Osteoblast (primary cell): ENCODE measurements around the gene WDR83. TPM values are rescaled to one million over a fixed set of nuclear protein-coding genes. Genes with fewer than 3 reads are reported as not detected.

ENCODE experiments used
- DNase-seq: peaks from one replicate; pipeline ENCODE4 v3.0.0; 2011; ENCODE audit warnings: low spot score, mixed read lengths; ENCODE audit not compliant: insufficient read length; ENCODE audit errors: missing footprints
- H2AFZ ChIP-seq: 2 replicates; pipeline ENCODE4 v1.6.0; 2011; ENCODE audit warnings: mild to moderate bottlenecking, low read length
- H3K27ac ChIP-seq: 2 replicates; pipeline ENCODE4 v1.5.1; 2011; ENCODE audit warnings: mild to moderate bottlenecking, low read depth, low read length, moderate library complexity
- H3K27me3 ChIP-seq: 2 replicates; pipeline ENCODE4 v1.6.0; 2012; ENCODE audit warnings: mild to moderate bottlenecking, control low read depth, inconsistent platforms, low read length, moderate library complexity; ENCODE audit not compliant: insufficient read depth
- H3K36me3 ChIP-seq: 2 replicates; pipeline ENCODE4 v1.5.1; 2011; ENCODE audit warnings: mild to moderate bottlenecking, low read length, control low read depth, moderate library complexity; ENCODE audit not compliant: insufficient read depth
- H3K4me1 ChIP-seq: 2 replicates; pipeline ENCODE4 v1.5.1; 2011; ENCODE audit warnings: mild to moderate bottlenecking, low read length, control low read depth, moderate library complexity; ENCODE audit not compliant: insufficient read depth
- H3K4me2 ChIP-seq: 2 replicates; pipeline ENCODE4 v1.6.0; 2011; ENCODE audit warnings: mild to moderate bottlenecking, low read length; ENCODE audit not compliant: insufficient read depth
- H3K4me3 ChIP-seq: fragments of 200-600 bp; sonication (generic); 3 replicates; pipeline ENCODE4 v1.5.1; 2012; ENCODE audit warnings: mild to moderate bottlenecking, low read length, inconsistent platforms; ENCODE audit not compliant: insufficient read depth
- H3K79me2 ChIP-seq: 2 replicates; pipeline ENCODE4 v1.6.0; 2012; ENCODE audit warnings: mild to moderate bottlenecking, low read length, control low read depth, inconsistent platforms; ENCODE audit not compliant: insufficient read depth
- H3K9me3 ChIP-seq: 2 replicates; pipeline ENCODE4 v1.5.1; 2011; ENCODE audit warnings: low read depth, low read length, control low read depth
- H4K20me1 ChIP-seq: 2 replicates; pipeline ENCODE4 v1.6.0; 2012; ENCODE audit warnings: mild to moderate bottlenecking, low read length, control low read depth; ENCODE audit not compliant: insufficient read depth
- total RNA-seq: library from RNA; depleted of rRNA; stranded (reverse); fragments of >200 nt; gene quantifications from 2 replicates; pipeline ENCODE4 v1.2.3, GENCODE V29; 2012
- TF ChIP-seq, protein P1 (sequence below): IDR thresholded peaks from 2 replicates; pipeline ENCODE4 v1.5.1; 2011; ENCODE audit warnings: mild to moderate bottlenecking, low read depth, low read length, moderate library complexity; ENCODE audit errors: extremely low read depth

WDR83 gene
- total RNA-seq, 1 donor = 8.0 TPM

DNA sequence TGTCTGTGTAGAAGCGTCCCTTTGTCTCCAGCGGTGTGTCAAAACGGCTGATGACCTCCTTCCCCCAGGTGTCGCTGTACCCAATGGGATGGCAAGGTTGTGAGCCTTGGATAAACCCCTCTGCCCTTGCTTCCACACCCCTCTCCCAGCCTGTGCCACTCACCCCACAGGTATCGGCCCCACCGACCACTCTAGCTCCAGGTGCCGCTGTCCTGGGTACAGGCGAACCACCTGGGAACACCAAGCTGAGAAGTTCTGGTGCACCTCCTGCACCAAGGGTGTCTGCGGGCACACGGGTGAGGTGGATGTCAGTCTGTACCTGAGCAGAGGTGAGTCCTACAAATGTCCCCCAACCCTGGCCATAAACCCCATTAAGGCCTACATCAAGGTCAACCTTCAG lies 16.7 kb upstream of the WDR83 start:
- Histone ChIP-seq H2AFZ (no peak overlapping the region), H3K36me3 (peaks cover 1% of the 10 kb centered on the region), H3K27ac (no peak overlapping the region), H3K79me2 (no peaks in the 10 kb centered on the region), H3K27me3 (no peaks in the 10 kb centered on the region), H3K4me2 (no peak overlapping the region), H3K9me3 (no peaks in the 10 kb centered on the region), H3K4me3 (no peak overlapping the region), H4K20me1 (no peaks in the 10 kb centered on the region), H3K4me1 (no peaks in the 10 kb centered on the region)
- TF ChIP-seq, protein P1, sequence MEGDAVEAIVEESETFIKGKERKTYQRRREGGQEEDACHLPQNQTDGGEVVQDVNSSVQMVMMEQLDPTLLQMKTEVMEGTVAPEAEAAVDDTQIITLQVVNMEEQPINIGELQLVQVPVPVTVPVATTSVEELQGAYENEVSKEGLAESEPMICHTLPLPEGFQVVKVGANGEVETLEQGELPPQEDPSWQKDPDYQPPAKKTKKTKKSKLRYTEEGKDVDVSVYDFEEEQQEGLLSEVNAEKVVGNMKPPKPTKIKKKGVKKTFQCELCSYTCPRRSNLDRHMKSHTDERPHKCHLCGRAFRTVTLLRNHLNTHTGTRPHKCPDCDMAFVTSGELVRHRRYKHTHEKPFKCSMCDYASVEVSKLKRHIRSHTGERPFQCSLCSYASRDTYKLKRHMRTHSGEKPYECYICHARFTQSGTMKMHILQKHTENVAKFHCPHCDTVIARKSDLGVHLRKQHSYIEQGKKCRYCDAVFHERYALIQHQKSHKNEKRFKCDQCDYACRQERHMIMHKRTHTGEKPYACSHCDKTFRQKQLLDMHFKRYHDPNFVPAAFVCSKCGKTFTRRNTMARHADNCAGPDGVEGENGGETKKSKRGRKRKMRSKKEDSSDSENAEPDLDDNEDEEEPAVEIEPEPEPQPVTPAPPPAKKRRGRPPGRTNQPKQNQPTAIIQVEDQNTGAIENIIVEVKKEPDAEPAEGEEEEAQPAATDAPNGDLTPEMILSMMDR = no peak
- DNase-seq = peak; percentile 21

DNA sequence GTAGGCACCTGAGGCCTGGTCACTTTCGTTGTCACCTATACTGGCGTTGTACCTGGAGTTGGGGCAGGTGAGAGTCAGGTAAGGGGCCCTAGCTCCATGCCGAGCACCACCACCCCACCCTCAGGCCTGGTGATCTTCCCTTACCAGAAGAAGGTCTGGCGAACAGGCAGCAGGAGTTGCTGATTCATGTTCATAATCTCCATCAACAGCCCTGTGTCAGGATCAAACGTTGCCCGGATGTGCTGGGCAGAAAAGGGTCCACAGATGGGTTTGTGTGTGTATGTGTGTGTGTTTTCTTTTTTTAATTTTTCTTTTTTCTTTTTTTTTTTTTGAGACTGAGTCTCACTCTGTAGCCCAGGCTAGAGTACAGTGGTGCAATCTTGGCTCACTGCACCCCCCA lies 14.4 kb upstream of the WDR83 start:
- Histone ChIP-seq H3K36me3 (peaks cover 14% of the 10 kb centered on the region), H3K79me2 (no peaks in the 10 kb centered on the region), H3K4me2 (no peak overlapping the region), H3K9me3 (no peaks in the 10 kb centered on the region), H3K27ac (no peak overlapping the region), H3K4me1 (no peaks in the 10 kb centered on the region), H2AFZ (no peak overlapping the region), H3K4me3 (no peak overlapping the region), H3K27me3 (no peaks in the 10 kb centered on the region), H4K20me1 (no peaks in the 10 kb centered on the region)
- TF ChIP-seq, protein P1 = no peak
- peak; percentile 42 for DNase-seq

DNA sequence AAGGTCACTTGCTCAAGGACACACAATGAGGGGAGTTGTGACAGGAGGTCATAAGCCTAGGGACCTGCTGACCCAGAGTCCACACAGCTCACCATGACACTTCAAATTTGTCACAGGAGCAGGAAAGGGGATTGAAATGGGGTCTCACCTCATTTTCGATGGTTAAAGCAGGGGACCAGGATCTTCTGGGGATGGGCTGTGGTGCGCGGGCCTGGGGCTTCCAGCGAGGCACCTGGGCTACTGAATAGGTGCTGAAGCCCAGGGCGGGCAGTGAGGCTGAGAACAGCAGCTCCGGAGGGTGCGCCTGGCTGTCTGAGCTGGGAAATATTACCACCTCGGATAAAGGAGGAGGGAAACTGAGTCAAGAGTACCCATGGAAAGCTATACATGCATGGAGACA lies 11.1 kb upstream of the WDR83 start:
- Histone ChIP-seq H3K27ac (no peak overlapping the region), H3K4me2 (no peak overlapping the region), H2AFZ (no peak overlapping the region), H3K27me3 (no peaks in the 10 kb centered on the region), H3K79me2 (no peaks in the 10 kb centered on the region), H3K4me1 (no peaks in the 10 kb centered on the region), H4K20me1 (no peaks in the 10 kb centered on the region), H3K9me3 (no peaks in the 10 kb centered on the region), H3K4me3 (no peak overlapping the region), H3K36me3 (peaks cover 18% of the 10 kb centered on the region)
- TF ChIP-seq, protein P1 = no peak
- peak; percentile 64 for DNase-seq

DNA sequence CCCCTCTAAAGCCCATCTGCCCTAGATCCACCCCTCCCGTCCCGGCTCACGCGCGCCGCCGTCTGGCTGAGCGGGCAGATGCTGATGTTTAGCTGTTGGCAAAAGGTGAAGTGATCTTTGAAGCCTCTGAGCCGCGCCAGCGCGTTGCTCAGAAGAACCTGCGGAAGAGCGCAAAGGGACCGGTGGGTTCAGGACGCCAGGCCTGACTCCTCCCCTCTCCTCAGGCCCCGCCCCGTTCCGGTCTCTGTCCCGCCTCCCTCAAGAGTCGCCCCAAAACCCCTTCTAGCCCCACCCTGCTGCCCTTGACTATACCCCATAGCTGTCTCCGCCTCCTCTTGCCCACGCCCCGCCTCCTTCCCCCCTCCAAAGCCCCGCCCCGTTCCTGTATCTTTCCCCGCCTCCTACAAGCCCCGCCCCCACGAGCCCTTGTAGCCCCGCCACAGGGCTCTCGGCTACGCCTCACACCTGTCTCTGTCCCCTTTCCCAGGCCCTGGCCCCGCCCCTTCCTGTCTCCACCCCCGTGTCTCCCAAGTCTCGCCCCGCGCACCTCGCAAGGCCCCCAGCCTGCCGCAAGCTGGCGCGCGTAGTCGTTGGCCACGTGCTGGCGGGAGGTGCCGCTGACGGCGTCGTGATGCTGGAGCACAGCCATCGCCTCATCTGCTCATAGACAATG lies 9.6 kb upstream of the WDR83 start:
- TF ChIP-seq, protein P1 = no peak
- H3K36me3 ChIP-seq = peaks cover 23% of the 10 kb centered on the region
- peak; percentile 78 for DNase-seq

More for the DNA sequence above, 9.6 kb upstream of the WDR83 start:
- H3K4me1 ChIP-seq = no peaks in the 10 kb centered on the region
- H2AFZ ChIP-seq = no peak overlapping the region
- no peaks in the 10 kb centered on the region for H3K79me2 ChIP-seq
- H3K9me3 ChIP-seq = no peaks in the 10 kb centered on the region
- no peak overlapping the region for H3K27ac ChIP-seq
- no peak overlapping the region for H3K4me2 ChIP-seq
- H3K27me3 ChIP-seq = no peaks in the 10 kb centered on the region
- H3K4me3 ChIP-seq = no peak overlapping the region
- no peaks in the 10 kb centered on the region for H4K20me1 ChIP-seq
